HuH-7.5 (cell line): ENCODE measurements around the gene GNG2.

Experiments used
- DNase-seq: peaks from one replicate; pipeline ENCODE4 v3.0.0; 2011; ENCODE audit warnings: low spot score

Gene GNG2

GRCh38 chr14:51860164-51860824, at the start of gene GNG2:
GNG2 (plus strand) TSS chr14:51860612; CDS start chr14:51950679, 90,067 bp downstream.
- DNase-seq = no peak

GRCh38 chr14:51811706-51812105, 48.7 kb upstream of the GNG2 start:
- DNase-seq = no peak

GRCh38 chr14:51816031-51816430, 44.4 kb upstream of the GNG2 start:
- DNase-seq = no peak

GRCh38 chr14:51817326-51817725, 43.1 kb upstream of the GNG2 start:
- DNase-seq = no peak

- DNase-seq = no peak
Measured at GRCh38 chr14:51818748-51819380, 41.5 kb upstream of the GNG2 start.

- no peak for DNase-seq
Measured at GRCh38 chr14:51821822-51822221, 38.6 kb upstream of the GNG2 start.

- no peak for DNase-seq
Measured at GRCh38 chr14:51822499-51822898, 37.9 kb upstream of the GNG2 start.

GRCh38 chr14:51823706-51824105, 36.7 kb upstream of the GNG2 start:
- no peak for DNase-seq

- DNase-seq = no peak
Measured at GRCh38 chr14:51824191-51824590, 36.2 kb upstream of the GNG2 start.

- DNase-seq = no peak
Measured at GRCh38 chr14:51825926-51826325, 34.5 kb upstream of the GNG2 start.

GRCh38 chr14:51828017-51828797, 32.2 kb upstream of the GNG2 start:
- DNase-seq = no peak

- DNase-seq = no peak
Measured at GRCh38 chr14:51834240-51834639, 26.2 kb upstream of the GNG2 start.

GRCh38 chr14:51836417-51836816, 24.0 kb upstream of the GNG2 start:
- DNase-seq = no peak

- DNase-seq = no peak
Measured at GRCh38 chr14:51844081-51844881, 16.1 kb upstream of the GNG2 start.

GRCh38 chr14:51845811-51846210, 14.6 kb upstream of the GNG2 start:
- DNase-seq = no peak

GRCh38 chr14:51846631-51847488, 13.6 kb upstream of the GNG2 start:
- DNase-seq = no peak

- no peak for DNase-seq
Measured at GRCh38 chr14:51847489-51847796, 13.0 kb upstream of the GNG2 start.

GRCh38 chr14:51848120-51848519, 12.3 kb upstream of the GNG2 start:
- no peak for DNase-seq

GRCh38 chr14:51849097-51849496, 11.3 kb upstream of the GNG2 start:
- no peak for DNase-seq

- DNase-seq = no peak
Measured at GRCh38 chr14:51850651-51851050, 9.8 kb upstream of the GNG2 start.

- no peak for DNase-seq
Measured at GRCh38 chr14:51852541-51852940, 7.9 kb upstream of the GNG2 start.

- DNase-seq = no peak
Measured at GRCh38 chr14:51855234-51855633, 5.2 kb upstream of the GNG2 start.
